ENCODE measurements around the gene CCSER1. TPM values are rescaled to one million over a fixed set of nuclear protein-coding genes. Genes with fewer than 3 reads are reported as not detected.

Gene CCSER1
- total RNA-seq, 4 donors from 2014 or later, result 3.2 to 17.3 (median 10.2) TPM

- no peak for ATAC-seq (ENCODE audit: low FRiP score)
- no peak for TF ChIP-seq CTCF (IDR thresholded peaks at IDR 0.05)
Measured at GRCh38 chr4:91485415-91485814, 1358.2 kb downstream of the CCSER1 start.

DNA sequence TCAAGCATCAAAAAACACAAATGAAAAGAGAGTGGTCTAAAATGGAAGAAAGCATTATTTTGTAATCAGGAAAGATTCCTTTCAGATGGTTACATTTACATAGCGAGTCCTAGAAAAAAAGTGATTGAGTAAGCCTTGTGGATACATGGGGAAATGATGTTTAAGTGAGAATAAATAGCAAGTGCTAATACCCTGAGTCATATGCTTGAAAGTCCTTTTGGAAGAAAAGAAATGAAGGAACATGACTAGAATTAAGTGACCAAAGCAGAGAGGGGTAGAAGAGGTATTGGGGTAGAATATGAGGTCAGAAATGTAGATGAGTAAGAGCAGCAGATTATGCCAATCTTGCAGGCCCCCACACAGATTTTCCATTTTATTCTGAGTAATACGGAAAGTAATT, 1361.8 kb downstream of the CCSER1 start:
- DNase-seq (ENCODE audit: low spot score) (no peak), ATAC-seq (ENCODE audit: low FRiP score) (no peak)
- no peak for TF ChIP-seq CTCF (IDR thresholded peaks at IDR 0.05)

More at GRCh38 chr4:91485415-91485814, 1358.2 kb downstream of the CCSER1 start:
- no peak for DNase-seq (ENCODE audit: low spot score)

DNA sequence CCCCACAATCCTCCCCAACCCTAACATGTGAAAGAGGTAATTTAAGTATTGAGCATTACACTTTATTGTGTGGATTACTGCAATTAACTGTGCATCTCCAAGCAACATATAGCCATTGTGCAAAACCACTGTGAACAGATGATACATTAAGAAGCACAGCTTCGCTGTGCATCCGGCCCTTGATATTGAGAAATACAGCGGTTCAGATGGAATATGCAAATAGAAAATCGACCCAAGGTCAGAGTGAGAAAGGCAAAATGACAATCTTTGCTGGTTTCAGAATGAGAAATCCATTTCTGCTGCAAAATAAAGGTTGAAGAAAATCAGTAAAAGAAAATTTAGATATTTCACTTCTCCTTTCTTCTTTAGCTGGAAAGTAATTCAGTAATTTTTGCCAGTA, 1370.7 kb downstream of the CCSER1 start:
- no peak for DNase-seq (ENCODE audit: low spot score)
- ATAC-seq (ENCODE audit: low FRiP score), result no peak
- no peak for TF ChIP-seq CTCF (IDR thresholded peaks at IDR 0.05)

DNA sequence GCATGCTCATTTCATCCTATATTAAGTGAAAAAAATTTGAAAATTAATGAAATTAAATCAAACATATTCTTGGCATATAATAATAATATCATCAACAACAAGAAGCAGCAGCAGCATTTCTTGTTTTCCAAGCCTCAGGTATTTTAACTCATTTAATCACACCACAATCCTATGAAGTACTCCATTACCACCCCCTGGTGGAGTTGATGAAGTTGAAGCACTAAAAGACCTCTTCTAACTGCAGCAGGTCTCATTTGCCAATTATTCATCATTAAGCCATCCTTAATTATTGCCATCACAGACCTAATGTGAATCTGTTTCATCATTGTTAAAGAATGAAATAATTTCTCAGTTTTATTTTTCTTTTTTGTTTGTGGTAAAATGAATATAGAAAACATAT, 1375.2 kb downstream of the CCSER1 start:
- DNase-seq (ENCODE audit: low spot score) (no peak), ATAC-seq (ENCODE audit: low FRiP score) (no peak)
- no peak for TF ChIP-seq CTCF (IDR thresholded peaks at IDR 0.05)

- no peak for TF ChIP-seq CTCF (IDR thresholded peaks at IDR 0.05)
- no peak for DNase-seq (ENCODE audit: low spot score)
Measured at GRCh38 chr4:91513326-91513725, 1386.1 kb downstream of the CCSER1 start.

DNA sequence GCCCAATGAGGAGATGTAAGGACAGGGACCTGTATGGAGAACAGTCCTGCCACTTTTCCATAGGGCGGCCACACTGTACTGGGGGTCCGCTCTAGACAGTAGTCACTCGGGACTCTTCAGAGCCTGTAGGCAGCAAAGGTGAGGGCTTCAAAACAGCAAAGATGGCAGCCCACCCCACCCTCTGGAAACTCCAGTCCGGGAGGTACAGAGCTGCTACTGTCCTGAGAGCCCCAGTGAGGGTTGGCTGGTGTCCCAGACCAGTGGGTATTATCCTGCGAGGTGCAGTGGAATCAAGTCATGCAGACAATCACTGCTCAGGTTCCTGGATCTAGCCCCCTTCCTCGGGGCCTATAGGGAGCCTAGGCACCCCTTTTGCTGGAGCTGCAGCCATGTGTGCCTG, 1392.0 kb downstream of the CCSER1 start:
- TF ChIP-seq CTCF (IDR thresholded peaks at IDR 0.05), result no peak
- ATAC-seq (ENCODE audit: low FRiP score), result no peak
- DNase-seq (ENCODE audit: low spot score), result no peak

More at GRCh38 chr4:91513326-91513725, 1386.1 kb downstream of the CCSER1 start:
- no peak for ATAC-seq (ENCODE audit: low FRiP score)

DNA sequence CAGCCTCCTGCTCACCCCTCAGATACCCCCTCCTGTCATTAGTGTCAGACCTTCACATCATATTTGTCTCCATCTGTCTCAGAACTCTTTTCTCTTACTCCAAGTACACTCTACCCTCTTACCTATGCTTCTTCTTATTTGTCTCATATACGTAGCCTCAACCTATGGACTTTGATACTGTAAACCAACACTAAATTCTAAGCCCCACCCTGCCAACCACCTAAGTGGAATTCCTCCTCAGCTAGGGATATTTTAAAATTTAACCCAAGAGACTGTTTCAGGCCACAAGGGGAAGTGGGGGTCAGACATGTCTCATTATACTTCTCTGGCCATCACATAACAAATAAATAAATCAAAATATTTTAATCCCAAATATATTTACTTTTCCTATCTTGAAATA, 1398.4 kb downstream of the CCSER1 start:
- DNase-seq (ENCODE audit: low spot score) (no peak), ATAC-seq (ENCODE audit: low FRiP score) (no peak)
- no peak for TF ChIP-seq CTCF (IDR thresholded peaks at IDR 0.05)

Measured in omental fat pad (tissue), 4 donors.